Measurements from ENCODE around the gene MCC. TPM values are rescaled to one million over a fixed set of nuclear protein-coding genes. Genes with fewer than 3 reads are reported as not detected.

Gene MCC
- 10 to 100 TPM in 2 of 4 donors, 1 to 10 TPM in 2; 4.4 to 13.8 (median 9.4) TPM for total RNA-seq
- 1 to 10 TPM; 1.4 to 3.2 (median 2.8) TPM for polyA plus RNA-seq
- long read RNA-seq, donor 1, full-length matches to known transcripts = 1 of 8 reads
- long read RNA-seq, donor 1, partial matches to known transcripts = 5 of 8 reads
- long read RNA-seq, donor 1, other reads (novel, unspliced or antisense) = 2 of 8 reads
- long read RNA-seq, donor 2, full-length matches to known transcripts = 1 of 9 reads
- long read RNA-seq, donor 2, partial matches to known transcripts = 2 of 9 reads
- long read RNA-seq, donor 2, other reads (novel, unspliced or antisense) = 6 of 9 reads

DNA sequence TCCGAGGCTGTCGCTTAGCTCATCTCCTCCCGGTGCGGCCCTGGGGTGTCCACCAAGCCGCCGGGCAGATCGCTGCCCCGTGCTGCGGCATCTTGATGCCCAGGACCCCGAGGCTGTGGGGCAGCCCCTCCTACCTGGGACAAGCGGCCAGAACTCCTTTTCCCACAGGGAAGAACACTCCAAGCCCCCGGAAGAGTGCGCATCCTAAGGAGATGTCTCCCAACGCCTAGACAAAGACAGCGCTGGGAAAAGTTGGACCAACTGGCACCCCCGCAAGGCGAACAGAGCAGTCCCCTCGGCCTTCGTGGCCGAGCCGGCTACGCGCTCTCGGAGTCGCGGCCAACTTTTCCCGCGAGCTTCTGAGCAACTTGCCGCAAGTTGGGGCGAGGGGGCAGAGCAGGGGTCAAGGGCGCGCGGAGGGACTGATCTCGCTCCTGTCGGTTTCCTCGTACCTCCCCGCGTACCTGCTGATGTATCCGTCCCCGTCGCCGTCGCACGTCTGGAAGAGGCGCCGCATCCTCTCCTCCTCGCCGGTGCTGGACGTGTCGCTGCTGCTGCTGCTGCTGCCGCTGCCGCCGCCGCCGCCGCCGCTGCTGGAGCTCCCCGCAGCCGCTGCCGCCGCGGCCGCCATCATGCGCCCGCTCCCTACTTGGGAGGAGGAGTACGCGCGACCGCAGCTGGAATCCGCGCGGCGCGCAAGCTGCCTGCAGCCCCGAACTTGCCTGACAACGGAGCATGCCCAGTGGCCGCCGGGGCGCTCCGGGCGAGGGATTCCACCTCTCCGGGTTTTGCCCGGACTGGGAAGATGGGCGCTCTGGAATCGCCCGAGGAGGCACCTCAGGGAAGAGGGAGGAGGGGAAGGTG is at the start of gene MCC:
MCC (minus strand) TSS at position 673 of the 864 bp plus-strand sequence.
- peaks cover 0 to 64% (median 10%) of the 10 kb centered on the region in 3 donors for H3K27me3 ChIP-seq (ENCODE audit: insufficient read depth in 3 of 3, low read length in 2 of 3)
- peak within 1 kb of the TSS; percentile 71 for H3K4me3 ChIP-seq
- TF ChIP-seq, protein P1, sequence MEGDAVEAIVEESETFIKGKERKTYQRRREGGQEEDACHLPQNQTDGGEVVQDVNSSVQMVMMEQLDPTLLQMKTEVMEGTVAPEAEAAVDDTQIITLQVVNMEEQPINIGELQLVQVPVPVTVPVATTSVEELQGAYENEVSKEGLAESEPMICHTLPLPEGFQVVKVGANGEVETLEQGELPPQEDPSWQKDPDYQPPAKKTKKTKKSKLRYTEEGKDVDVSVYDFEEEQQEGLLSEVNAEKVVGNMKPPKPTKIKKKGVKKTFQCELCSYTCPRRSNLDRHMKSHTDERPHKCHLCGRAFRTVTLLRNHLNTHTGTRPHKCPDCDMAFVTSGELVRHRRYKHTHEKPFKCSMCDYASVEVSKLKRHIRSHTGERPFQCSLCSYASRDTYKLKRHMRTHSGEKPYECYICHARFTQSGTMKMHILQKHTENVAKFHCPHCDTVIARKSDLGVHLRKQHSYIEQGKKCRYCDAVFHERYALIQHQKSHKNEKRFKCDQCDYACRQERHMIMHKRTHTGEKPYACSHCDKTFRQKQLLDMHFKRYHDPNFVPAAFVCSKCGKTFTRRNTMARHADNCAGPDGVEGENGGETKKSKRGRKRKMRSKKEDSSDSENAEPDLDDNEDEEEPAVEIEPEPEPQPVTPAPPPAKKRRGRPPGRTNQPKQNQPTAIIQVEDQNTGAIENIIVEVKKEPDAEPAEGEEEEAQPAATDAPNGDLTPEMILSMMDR (IDR thresholded peaks at IDR 0.05) = no peak
- DNase-seq (peak; percentile 75 to 77), ATAC-seq (peak; percentile 66 to 85 (median 76))
- H3K9me3 ChIP-seq = no peaks in the 10 kb centered on the region
- intact Hi-C loops (cut with DNase I) = loop anchor here in 1 of 2 donors (2.0 kb wide), 1 partner anchor 29 kb away; no protein-coding TSS in a partner anchor
- H3K4me1 ChIP-seq = peaks cover 5% of the 10 kb centered on the region
- WGBS, 3 donors = 0 to 1% (median 1%) methylated on average over 71 to 86 of the region's 86 CpGs
- no peaks in the 10 kb centered on the region for H3K36me3 ChIP-seq (ENCODE audit: insufficient read depth in 1 of 2, low read depth in 1 of 2)
- H3K27ac ChIP-seq = no peak within 1 kb of the TSS

DNA sequence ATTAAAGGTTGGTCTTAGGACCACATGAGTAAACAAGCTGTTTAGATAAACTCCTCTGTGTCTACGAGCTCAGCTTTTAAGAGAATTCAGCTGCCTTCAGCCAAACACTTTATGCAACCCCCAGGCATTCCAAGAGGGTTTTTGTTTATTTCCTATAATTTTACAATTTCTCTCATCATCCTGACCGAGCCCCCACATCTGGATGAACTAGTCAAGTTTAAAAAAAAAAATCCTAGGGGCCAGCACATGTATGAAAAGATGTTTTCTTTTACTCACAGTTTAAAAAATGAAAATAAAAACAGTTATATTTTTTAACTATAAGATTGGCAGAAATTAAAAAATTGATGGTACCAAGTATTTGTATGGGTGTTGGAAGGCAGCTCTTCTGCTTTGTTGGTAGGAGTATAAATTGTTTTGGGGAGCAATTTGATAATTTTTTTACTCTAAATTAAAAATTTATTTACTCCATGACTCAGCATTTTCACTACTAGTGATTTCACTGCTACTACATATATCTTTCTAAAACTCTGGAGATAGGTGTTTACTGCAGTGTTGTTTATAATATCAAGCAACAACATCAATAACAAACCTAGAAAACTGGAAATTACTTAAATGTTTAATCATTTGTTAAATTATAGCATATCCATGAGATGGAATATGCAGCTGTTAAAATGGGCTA is 43.4 kb upstream of the MCC start:
- TF ChIP-seq, protein P1 (IDR thresholded peaks at IDR 0.05) = no peak
- H3K9me3 ChIP-seq = no peaks in the 10 kb centered on the region
- ATAC-seq (no peak), DNase-seq (no peak)
- H3K4me3 ChIP-seq = no peak overlapping the region
- no peaks in the 10 kb centered on the region for H3K4me1 ChIP-seq
- peaks cover 0 to 40% of the 10 kb centered on the region in 2 donors for H3K36me3 ChIP-seq (ENCODE audit: insufficient read depth in 1 of 2, low read depth in 1 of 2)
- 97 to 99% (median 98%) methylated on average over 2 of the region's 2 CpGs for WGBS, 3 donors
- no peak overlapping the region for H3K27ac ChIP-seq
- H3K27me3 ChIP-seq (ENCODE audit: insufficient read depth in 3 of 3, low read length in 2 of 3) = no peaks in the 10 kb centered on the region
- intact Hi-C loops (cut with DNase I) = no loop called here

DNA sequence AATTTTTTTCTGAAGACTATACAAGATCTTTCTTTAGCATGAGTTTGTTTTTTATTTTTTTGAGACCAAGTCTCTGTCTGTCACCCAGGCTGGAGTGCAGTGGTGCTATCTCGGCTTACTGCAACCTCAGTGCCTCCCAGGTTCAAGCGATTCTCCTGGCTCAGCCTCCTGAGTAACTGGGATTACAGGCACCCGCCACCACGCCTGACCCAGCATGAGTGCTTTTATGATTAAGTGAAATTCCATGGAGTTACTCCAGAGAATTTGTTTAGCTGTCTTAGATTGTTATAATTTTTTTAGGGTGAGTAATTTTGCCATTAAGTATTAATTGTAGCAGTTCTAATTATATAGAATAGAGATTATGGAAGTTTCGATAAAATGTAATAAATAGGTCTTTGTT is 39.5 kb upstream of the MCC start:
- WGBS, 3 donors = 82 to 89% (median 84%) methylated on average over 5 of the region's 5 CpGs
- no peak for ATAC-seq
- TF ChIP-seq, protein P1 (IDR thresholded peaks at IDR 0.05) = no peak
- Histone ChIP-seq H3K36me3 (ENCODE audit: insufficient read depth in 1 of 2, low read depth in 1 of 2) (peaks cover 0 to 1% of the 10 kb centered on the region in 2 donors), H3K4me3 (no peak overlapping the region), H3K9me3 (no peaks in the 10 kb centered on the region), H3K27ac (no peak overlapping the region), H3K27me3 (ENCODE audit: insufficient read depth in 3 of 3, low read length in 2 of 3) (no peaks in the 10 kb centered on the region), H3K4me1 (peaks cover 17% of the 10 kb centered on the region)
- DNase-seq = no peak
- intact Hi-C loops (cut with DNase I) = no loop called here

DNA sequence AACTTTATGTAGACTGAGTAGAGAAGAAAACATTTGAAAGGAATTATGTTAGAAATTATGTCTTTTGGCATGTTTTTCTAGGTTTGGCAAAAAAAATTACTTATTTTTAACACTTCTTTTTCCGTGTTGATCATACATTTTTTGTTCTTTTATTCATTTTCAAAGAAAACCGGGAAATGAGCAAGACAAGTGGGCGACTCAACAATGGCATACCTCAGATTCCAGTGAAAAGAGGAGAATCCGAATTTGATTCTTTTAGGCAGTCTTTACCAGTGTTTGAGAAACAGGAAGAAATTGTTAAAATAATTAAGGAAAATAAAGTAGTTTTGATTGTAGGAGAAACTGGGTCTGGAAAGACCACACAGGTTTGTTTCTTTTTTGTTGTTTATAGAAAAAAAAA is 38.2 kb upstream of the MCC start:
- intact Hi-C loops (cut with DNase I) = no loop called here
- TF ChIP-seq, protein P1 (IDR thresholded peaks at IDR 0.05) = no peak
- 84 to 90% (median 88%) methylated on average over 4 of the region's 4 CpGs for WGBS, 3 donors

More for the DNA sequence above, 38.2 kb upstream of the MCC start:
- no peak overlapping the region for H3K4me3 ChIP-seq
- no peak for DNase-seq
- H3K27ac ChIP-seq = no peak overlapping the region
- no peaks in the 10 kb centered on the region for H3K9me3 ChIP-seq
- peaks cover 17% of the 10 kb centered on the region for H3K4me1 ChIP-seq
- no peaks in the 10 kb centered on the region for H3K36me3 ChIP-seq (ENCODE audit: insufficient read depth in 1 of 2, low read depth in 1 of 2)
- H3K27me3 ChIP-seq (ENCODE audit: insufficient read depth in 3 of 3, low read length in 2 of 3) = no peaks in the 10 kb centered on the region
- no peak for ATAC-seq

Data from psoas muscle (tissue), 8 donors.